HEK293 (cell line): ENCODE results near the gene RBPJ.

Source experiments
- BCL11B ChIP-seq: fragments of 450-650 bp; formaldehyde crosslinking; IDR thresholded peaks from 2 replicates; pipeline ENCODE4 v1.5.1; 2016; ENCODE audit warnings: low read depth, missing biosample characterization, missing genetic modification characterization
- IKZF3 ChIP-seq: fragments of 450-650 bp; IDR thresholded peaks from 2 replicates; pipeline ENCODE4 v1.5.0; 2018; ENCODE audit warnings: missing biosample characterization, mild to moderate bottlenecking, missing genetic modification characterization, moderate library complexity
- KLF16 ChIP-seq: fragments of 450-650 bp; formaldehyde crosslinking; IDR thresholded peaks from 2 replicates; pipeline ENCODE4 v1.5.1; 2017; ENCODE audit warnings: missing biosample characterization, missing genetic modification characterization
- MEIS1 ChIP-seq: sonication (generic); formaldehyde crosslinking; IDR thresholded peaks from 2 replicates; pipeline ENCODE4 v1.8.1; 2022; ENCODE audit warnings: missing genetic modification reagents, mild to moderate bottlenecking, borderline replicate concordance
- MYNN ChIP-seq: fragments of 450-650 bp; formaldehyde crosslinking; IDR thresholded peaks from 2 replicates; pipeline ENCODE4 v1.5.1; 2016; ENCODE audit warnings: missing biosample characterization, missing genetic modification characterization, borderline replicate concordance
- PRDM1 ChIP-seq: fragments of 450-650 bp; formaldehyde crosslinking; IDR thresholded peaks from 2 replicates; pipeline ENCODE4; 2016; ENCODE audit warnings: missing biosample characterization, missing genetic modification characterization
- RBAK ChIP-seq: fragments of 450-650 bp; formaldehyde crosslinking; IDR thresholded peaks from 2 replicates; pipeline ENCODE4 v1.5.1; 2016; ENCODE audit warnings: missing biosample characterization, missing genetic modification characterization
- ZBTB21 ChIP-seq: fragments of 450-650 bp; formaldehyde crosslinking; IDR thresholded peaks from 2 replicates; pipeline ENCODE4 v1.5.1; 2017; ENCODE audit warnings: missing biosample characterization, missing genetic modification characterization
- ZNF114 ChIP-seq: fragments of 450-650 bp; formaldehyde crosslinking; IDR thresholded peaks from 2 replicates; pipeline ENCODE4 v1.5.0; 2017; ENCODE audit warnings: missing biosample characterization, missing genetic modification characterization
- ZNF121 ChIP-seq: fragments of 450-650 bp; formaldehyde crosslinking; IDR thresholded peaks from 2 replicates; pipeline ENCODE4 v1.5.1; 2016; ENCODE audit warnings: missing biosample characterization, missing genetic modification characterization
- ZNF132 ChIP-seq: fragments of 450-650 bp; formaldehyde crosslinking; IDR thresholded peaks from 2 replicates; pipeline ENCODE4 v1.5.1; 2017; ENCODE audit warnings: missing biosample characterization, missing genetic modification characterization, borderline replicate concordance
- ZNF146 ChIP-seq: fragments of 450-650 bp; formaldehyde crosslinking; IDR thresholded peaks from 2 replicates; pipeline ENCODE4 v1.5.1; 2016; ENCODE audit warnings: missing biosample characterization, missing genetic modification characterization
- ZNF184 ChIP-seq: fragments of 450-650 bp; IDR thresholded peaks from 2 replicates; pipeline ENCODE4 v1.5.1; 2018; ENCODE audit warnings: missing biosample characterization, mild to moderate bottlenecking, missing genetic modification characterization
- ZNF214 ChIP-seq: fragments of 450-650 bp; formaldehyde crosslinking; IDR thresholded peaks from 2 replicates; pipeline ENCODE4 v1.5.1; 2017; ENCODE audit warnings: missing biosample characterization, mild to moderate bottlenecking, missing genetic modification characterization, borderline replicate concordance
- ZNF221 ChIP-seq: fragments of 450-650 bp; formaldehyde crosslinking; IDR thresholded peaks from 2 replicates; pipeline ENCODE4 v1.5.1; 2017; ENCODE audit warnings: missing biosample characterization, missing genetic modification characterization, borderline replicate concordance
- ZNF302 ChIP-seq: fragments of 450-650 bp; formaldehyde crosslinking; IDR thresholded peaks from 2 replicates; pipeline ENCODE4 v1.5.1; 2016; ENCODE audit warnings: missing biosample characterization, missing genetic modification characterization, low read depth
- ZNF404 ChIP-seq: fragments of 450-650 bp; formaldehyde crosslinking; IDR thresholded peaks from 2 replicates; pipeline ENCODE4 v1.5.1; 2017; ENCODE audit warnings: missing biosample characterization, missing genetic modification characterization
- ZNF530 ChIP-seq: fragments of 450-650 bp; formaldehyde crosslinking; IDR thresholded peaks from 2 replicates; pipeline ENCODE4 v1.5.1; 2016; ENCODE audit warnings: low read depth, missing biosample characterization, missing genetic modification characterization
- ZNF621 ChIP-seq: fragments of 450-650 bp; formaldehyde crosslinking; IDR thresholded peaks from 2 replicates; pipeline ENCODE4 v1.5.1; 2017; ENCODE audit warnings: missing biosample characterization, missing genetic modification characterization
- TF ChIP-seq, protein P1 (sequence below): fragments of 450-650 bp; formaldehyde crosslinking; IDR thresholded peaks from 2 replicates; pipeline ENCODE4 v1.5.1; 2016; ENCODE audit warnings: missing biosample characterization, missing genetic modification characterization
- TF ChIP-seq, protein P2 (sequence below): fragments of 450-650 bp; formaldehyde crosslinking; IDR thresholded peaks from 2 replicates; pipeline ENCODE4 v1.5.1; 2016; ENCODE audit warnings: missing biosample characterization, missing genetic modification characterization
- TF ChIP-seq, protein P3 (sequence below): fragments of 450-650 bp; formaldehyde crosslinking; IDR thresholded peaks from 2 replicates; pipeline ENCODE4 v1.5.0; 2017; ENCODE audit warnings: missing biosample characterization, missing genetic modification characterization, borderline replicate concordance
- TF ChIP-seq, protein P4 (sequence below): fragments of 450-650 bp; formaldehyde crosslinking; IDR thresholded peaks from 2 replicates; pipeline ENCODE4 v1.5.1; 2017; ENCODE audit warnings: missing biosample characterization, mild to moderate bottlenecking, missing genetic modification characterization, moderate library complexity
- TF ChIP-seq, protein P5 (sequence below): fragments of 450-650 bp; formaldehyde crosslinking; IDR thresholded peaks from 2 replicates; pipeline ENCODE4 v1.5.1; 2016; ENCODE audit warnings: missing biosample characterization, missing genetic modification characterization, low read depth
- TF ChIP-seq, protein P6 (sequence below): fragments of 450-650 bp; IDR thresholded peaks from 2 replicates; pipeline ENCODE4 v1.5.1; 2018; ENCODE audit warnings: missing biosample characterization, missing genetic modification characterization
- TF ChIP-seq, protein P7 (sequence below): fragments of 450-650 bp; formaldehyde crosslinking; IDR thresholded peaks from 2 replicates; pipeline ENCODE4 v1.5.1; 2016; ENCODE audit warnings: missing biosample characterization, missing genetic modification characterization

The RBPJ gene

DNA sequence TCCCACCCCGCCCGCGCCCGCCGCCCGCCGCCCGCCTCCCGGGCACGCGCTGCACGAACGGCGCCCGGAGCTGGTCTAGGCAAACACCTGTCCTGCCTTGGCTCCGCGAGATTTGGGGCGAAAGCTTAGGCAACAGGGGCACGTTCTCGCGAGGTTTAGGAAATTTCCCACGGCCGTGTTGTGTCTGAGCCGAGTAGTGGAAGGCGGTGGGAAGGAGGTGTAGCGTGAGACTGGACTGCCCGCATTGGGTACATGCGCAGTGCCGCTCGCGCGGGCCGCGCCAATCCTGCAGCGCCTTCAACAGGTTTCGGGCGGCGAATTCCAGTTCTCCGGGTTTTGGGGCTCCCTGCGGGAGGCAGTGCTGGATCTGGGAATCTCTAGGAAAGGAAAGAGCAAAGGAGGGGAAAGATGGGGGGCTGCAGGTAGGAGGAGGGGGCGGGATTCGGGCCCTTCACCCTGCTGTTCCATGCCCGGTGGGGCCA lies 1.3 kb upstream of the RBPJ start (continued):
- TF ChIP-seq, protein P1, sequence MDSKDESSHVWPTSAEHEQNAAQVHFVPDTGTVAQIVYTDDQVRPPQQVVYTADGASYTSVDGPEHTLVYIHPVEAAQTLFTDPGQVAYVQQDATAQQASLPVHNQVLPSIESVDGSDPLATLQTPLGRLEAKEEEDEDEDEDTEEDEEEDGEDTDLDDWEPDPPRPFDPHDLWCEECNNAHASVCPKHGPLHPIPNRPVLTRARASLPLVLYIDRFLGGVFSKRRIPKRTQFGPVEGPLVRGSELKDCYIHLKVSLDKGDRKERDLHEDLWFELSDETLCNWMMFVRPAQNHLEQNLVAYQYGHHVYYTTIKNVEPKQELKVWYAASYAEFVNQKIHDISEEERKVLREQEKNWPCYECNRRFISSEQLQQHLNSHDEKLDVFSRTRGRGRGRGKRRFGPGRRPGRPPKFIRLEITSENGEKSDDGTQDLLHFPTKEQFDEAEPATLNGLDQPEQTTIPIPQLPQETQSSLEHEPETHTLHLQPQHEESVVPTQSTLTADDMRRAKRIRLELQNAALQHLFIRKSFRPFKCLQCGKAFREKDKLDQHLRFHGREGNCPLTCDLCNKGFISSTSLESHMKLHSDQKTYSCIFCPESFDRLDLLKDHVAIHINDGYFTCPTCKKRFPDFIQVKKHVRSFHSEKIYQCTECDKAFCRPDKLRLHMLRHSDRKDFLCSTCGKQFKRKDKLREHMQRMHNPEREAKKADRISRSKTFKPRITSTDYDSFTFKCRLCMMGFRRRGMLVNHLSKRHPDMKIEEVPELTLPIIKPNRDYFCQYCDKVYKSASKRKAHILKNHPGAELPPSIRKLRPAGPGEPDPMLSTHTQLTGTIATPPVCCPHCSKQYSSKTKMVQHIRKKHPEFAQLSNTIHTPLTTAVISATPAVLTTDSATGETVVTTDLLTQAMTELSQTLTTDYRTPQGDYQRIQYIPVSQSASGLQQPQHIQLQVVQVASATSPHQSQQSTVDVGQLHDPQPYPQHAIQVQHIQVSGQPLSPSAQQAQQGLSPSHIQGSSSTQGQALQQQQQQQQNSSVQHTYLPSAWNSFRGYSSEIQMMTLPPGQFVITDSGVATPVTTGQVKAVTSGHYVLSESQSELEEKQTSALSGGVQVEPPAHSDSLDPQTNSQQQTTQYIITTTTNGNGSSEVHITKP (tag by site-specific recombination): peak; percentile 79
- TF ChIP-seq IKZF3 (peak; percentile 98), ZNF184 (tag by site-specific recombination) (no peak), ZNF530 (tag by site-specific recombination) (no peak), ZBTB21 (tag by site-specific recombination) (no peak), ZNF221 (tag by site-specific recombination) (no peak), ZNF404 (tag by site-specific recombination) (no peak), MYNN (no peak), ZNF214 (tag by site-specific recombination) (no peak), ZNF146 (tag by site-specific recombination) (no peak), MEIS1 (CRISPR knock-in tag) (no peak), ZNF621 (tag by site-specific recombination) (no peak), KLF16 (tag by site-specific recombination) (peak; percentile 62), PRDM1 (tag by site-specific recombination) (no peak), RBAK (tag by site-specific recombination) (no peak), ZNF132 (tag by site-specific recombination) (no peak), ZNF121 (tag by site-specific recombination) (no peak), ZNF302 (tag by site-specific recombination) (no peak), ZNF114 (tag by site-specific recombination) (no peak), BCL11B (no peak)
- TF ChIP-seq, protein P2, sequence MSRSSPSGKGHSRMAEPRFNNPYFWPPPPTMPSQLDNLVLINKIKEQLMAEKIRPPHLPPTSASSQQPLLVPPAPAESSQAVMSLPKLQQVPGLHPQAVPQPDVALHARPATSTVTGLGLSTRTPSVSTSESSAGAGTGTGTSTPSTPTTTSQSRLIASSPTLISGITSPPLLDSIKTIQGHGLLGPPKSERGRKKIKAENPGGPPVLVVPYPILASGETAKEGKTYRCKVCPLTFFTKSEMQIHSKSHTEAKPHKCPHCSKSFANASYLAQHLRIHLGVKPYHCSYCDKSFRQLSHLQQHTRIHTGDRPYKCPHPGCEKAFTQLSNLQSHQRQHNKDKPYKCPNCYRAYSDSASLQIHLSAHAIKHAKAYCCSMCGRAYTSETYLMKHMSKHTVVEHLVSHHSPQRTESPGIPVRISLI (tag by site-specific recombination): no peak
- TF ChIP-seq, protein P3, sequence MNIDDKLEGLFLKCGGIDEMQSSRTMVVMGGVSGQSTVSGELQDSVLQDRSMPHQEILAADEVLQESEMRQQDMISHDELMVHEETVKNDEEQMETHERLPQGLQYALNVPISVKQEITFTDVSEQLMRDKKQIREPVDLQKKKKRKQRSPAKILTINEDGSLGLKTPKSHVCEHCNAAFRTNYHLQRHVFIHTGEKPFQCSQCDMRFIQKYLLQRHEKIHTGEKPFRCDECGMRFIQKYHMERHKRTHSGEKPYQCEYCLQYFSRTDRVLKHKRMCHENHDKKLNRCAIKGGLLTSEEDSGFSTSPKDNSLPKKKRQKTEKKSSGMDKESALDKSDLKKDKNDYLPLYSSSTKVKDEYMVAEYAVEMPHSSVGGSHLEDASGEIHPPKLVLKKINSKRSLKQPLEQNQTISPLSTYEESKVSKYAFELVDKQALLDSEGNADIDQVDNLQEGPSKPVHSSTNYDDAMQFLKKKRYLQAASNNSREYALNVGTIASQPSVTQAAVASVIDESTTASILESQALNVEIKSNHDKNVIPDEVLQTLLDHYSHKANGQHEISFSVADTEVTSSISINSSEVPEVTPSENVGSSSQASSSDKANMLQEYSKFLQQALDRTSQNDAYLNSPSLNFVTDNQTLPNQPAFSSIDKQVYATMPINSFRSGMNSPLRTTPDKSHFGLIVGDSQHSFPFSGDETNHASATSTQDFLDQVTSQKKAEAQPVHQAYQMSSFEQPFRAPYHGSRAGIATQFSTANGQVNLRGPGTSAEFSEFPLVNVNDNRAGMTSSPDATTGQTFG (tag by site-specific recombination): no peak
- TF ChIP-seq, protein P4, sequence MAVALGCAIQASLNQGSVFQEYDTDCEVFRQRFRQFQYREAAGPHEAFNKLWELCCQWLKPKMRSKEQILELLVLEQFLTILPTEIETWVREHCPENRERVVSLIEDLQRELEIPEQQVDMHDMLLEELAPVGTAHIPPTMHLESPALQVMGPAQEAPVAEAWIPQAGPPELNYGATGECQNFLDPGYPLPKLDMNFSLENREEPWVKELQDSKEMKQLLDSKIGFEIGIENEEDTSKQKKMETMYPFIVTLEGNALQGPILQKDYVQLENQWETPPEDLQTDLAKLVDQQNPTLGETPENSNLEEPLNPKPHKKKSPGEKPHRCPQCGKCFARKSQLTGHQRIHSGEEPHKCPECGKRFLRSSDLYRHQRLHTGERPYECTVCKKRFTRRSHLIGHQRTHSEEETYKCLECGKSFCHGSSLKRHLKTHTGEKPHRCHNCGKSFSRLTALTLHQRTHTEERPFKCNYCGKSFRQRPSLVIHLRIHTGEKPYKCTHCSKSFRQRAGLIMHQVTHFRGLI (tag by site-specific recombination): no peak
- TF ChIP-seq, protein P5, sequence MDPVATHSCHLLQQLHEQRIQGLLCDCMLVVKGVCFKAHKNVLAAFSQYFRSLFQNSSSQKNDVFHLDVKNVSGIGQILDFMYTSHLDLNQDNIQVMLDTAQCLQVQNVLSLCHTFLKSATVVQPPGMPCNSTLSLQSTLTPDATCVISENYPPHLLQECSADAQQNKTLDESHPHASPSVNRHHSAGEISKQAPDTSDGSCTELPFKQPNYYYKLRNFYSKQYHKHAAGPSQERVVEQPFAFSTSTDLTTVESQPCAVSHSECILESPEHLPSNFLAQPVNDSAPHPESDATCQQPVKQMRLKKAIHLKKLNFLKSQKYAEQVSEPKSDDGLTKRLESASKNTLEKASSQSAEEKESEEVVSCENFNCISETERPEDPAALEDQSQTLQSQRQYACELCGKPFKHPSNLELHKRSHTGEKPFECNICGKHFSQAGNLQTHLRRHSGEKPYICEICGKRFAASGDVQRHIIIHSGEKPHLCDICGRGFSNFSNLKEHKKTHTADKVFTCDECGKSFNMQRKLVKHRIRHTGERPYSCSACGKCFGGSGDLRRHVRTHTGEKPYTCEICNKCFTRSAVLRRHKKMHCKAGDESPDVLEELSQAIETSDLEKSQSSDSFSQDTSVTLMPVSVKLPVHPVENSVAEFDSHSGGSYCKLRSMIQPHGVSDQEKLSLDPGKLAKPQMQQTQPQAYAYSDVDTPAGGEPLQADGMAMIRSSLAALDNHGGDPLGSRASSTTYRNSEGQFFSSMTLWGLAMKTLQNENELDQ (tag by site-specific recombination): no peak
- TF ChIP-seq, protein P6, sequence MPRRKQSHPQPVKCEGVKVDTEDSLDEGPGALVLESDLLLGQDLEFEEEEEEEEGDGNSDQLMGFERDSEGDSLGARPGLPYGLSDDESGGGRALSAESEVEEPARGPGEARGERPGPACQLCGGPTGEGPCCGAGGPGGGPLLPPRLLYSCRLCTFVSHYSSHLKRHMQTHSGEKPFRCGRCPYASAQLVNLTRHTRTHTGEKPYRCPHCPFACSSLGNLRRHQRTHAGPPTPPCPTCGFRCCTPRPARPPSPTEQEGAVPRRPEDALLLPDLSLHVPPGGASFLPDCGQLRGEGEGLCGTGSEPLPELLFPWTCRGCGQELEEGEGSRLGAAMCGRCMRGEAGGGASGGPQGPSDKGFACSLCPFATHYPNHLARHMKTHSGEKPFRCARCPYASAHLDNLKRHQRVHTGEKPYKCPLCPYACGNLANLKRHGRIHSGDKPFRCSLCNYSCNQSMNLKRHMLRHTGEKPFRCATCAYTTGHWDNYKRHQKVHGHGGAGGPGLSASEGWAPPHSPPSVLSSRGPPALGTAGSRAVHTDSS (tag by site-specific recombination): no peak
- TF ChIP-seq, protein P7, sequence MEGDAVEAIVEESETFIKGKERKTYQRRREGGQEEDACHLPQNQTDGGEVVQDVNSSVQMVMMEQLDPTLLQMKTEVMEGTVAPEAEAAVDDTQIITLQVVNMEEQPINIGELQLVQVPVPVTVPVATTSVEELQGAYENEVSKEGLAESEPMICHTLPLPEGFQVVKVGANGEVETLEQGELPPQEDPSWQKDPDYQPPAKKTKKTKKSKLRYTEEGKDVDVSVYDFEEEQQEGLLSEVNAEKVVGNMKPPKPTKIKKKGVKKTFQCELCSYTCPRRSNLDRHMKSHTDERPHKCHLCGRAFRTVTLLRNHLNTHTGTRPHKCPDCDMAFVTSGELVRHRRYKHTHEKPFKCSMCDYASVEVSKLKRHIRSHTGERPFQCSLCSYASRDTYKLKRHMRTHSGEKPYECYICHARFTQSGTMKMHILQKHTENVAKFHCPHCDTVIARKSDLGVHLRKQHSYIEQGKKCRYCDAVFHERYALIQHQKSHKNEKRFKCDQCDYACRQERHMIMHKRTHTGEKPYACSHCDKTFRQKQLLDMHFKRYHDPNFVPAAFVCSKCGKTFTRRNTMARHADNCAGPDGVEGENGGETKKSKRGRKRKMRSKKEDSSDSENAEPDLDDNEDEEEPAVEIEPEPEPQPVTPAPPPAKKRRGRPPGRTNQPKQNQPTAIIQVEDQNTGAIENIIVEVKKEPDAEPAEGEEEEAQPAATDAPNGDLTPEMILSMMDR: peak; percentile 40; the same call in 1 of the 2 replicates
